DMS153 (cell line): ENCODE results near the gene LRRFIP1.
"Not testable (repeated sequence)": the region's sequence is repeated elsewhere in the genome, so short reads cannot be mapped to it uniquely, and the experiment has no call there.

ENCODE experiments used
- DNase-seq: peaks from one replicate; lab custom pipeline; 2025; lab: John Stamatoyannopoulos, UW

Gene LRRFIP1

GRCh38 chr2:237686659-237687136 is 59.3 kb downstream of the LRRFIP1 start:
- DNase-seq, result no peak

- no peak for DNase-seq
These were observed 60.7 kb downstream of the LRRFIP1 start for GRCh38 chr2:237688081-237688480.

- not testable (repeated sequence) for DNase-seq
These were observed 61.2 kb downstream of the LRRFIP1 start for GRCh38 chr2:237688541-237688940.

- no peak for DNase-seq
These were observed 62.1 kb downstream of the LRRFIP1 start for GRCh38 chr2:237689336-237690131.

- DNase-seq, result no peak
These were observed 63.9 kb downstream of the LRRFIP1 start for GRCh38 chr2:237691029-237691907.

GRCh38 chr2:237691908-237692600 is 64.7 kb downstream of the LRRFIP1 start:
- peak; percentile 71 for DNase-seq

- no peak for DNase-seq
These were observed 65.4 kb downstream of the LRRFIP1 start for GRCh38 chr2:237692601-237693290.

- no peak for DNase-seq
These were observed 66.1 kb downstream of the LRRFIP1 start for GRCh38 chr2:237693291-237693994.

- DNase-seq, result peak; percentile 28
These were observed 67.2 kb downstream of the LRRFIP1 start for GRCh38 chr2:237694415-237695194.

- peak; percentile 47 for DNase-seq
These were observed 67.9 kb downstream of the LRRFIP1 start for GRCh38 chr2:237695201-237695780.

- DNase-seq, result no peak
These were observed 69.1 kb downstream of the LRRFIP1 start for GRCh38 chr2:237696461-237696860.

GRCh38 chr2:237697586-237698357 is 70.4 kb downstream of the LRRFIP1 start:
- no peak for DNase-seq

- no peak for DNase-seq
These were observed 70.9 kb downstream of the LRRFIP1 start for GRCh38 chr2:237698358-237698694.

GRCh38 chr2:237699870-237700511 is 72.6 kb downstream of the LRRFIP1 start:
- no peak for DNase-seq

- DNase-seq, result peak; percentile 61
These were observed 73.2 kb downstream of the LRRFIP1 start for GRCh38 chr2:237700512-237701032.

GRCh38 chr2:237701033-237701858 is 73.9 kb downstream of the LRRFIP1 start:
- DNase-seq, result no peak

GRCh38 chr2:237701859-237702390 is 74.5 kb downstream of the LRRFIP1 start:
- no peak for DNase-seq
